Measurements from ENCODE around the gene DCTPP1.

DNA sequence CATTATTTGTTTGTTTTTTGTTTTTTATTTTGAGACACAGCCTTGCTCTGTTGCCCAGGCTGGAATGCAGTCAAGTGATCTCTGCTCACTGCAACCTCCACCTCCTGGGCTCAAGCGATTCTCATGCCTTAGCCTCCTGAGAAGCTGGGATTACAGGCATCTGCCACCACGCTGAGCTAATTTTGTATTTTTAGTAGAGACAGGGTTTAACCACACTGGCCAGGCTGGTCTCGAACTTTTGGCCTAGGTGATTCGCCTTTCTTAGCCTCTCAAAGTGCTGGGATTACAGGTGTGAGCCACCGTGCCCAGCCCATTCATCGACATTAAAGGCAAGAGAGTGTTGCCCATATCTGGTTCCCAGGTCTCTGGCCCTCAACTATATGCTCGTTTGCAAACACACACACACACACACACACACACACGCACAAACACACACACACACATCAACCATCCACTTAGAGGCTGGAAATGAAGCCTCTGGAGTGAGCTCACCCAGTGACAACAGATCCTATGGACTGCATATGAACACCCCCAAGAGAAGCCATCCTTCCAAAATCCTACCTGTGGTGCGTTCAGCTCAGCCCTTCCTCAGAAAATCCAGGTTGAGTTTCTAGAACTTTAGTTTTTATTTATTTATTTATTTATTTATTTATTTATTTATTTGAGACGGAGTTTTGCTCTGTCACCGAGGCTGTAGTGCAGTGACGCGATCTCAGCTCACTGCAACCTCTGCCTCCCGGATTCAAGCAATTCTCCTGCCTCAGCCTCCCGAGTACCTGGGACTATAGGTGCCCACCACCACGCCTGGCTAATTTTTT lies 28.1 kb upstream of the DCTPP1 start:
- no peak for TF ChIP-seq POLR2A (IDR thresholded peaks at IDR 0.05)
- TF ChIP-seq CTCF (IDR thresholded peaks at IDR 0.05), result no peak

Measured in vagina (tissue), 2 donors.